HG03103 (cell line): ENCODE measurements around the gene PRKX.
"Not testable (repeated sequence)": the region's sequence is repeated elsewhere in the genome, so short reads cannot be mapped to it uniquely, and the experiment has no call there.

ENCODE experiments used
- ATAC-seq: cut with Tn5 transposase; IDR thresholded peaks from one replicate; pipeline ENCODE4 v1.9.1; 2021; ENCODE audit warnings: low read depth; ENCODE audit not compliant: unreplicated experiment

The PRKX gene

DNA sequence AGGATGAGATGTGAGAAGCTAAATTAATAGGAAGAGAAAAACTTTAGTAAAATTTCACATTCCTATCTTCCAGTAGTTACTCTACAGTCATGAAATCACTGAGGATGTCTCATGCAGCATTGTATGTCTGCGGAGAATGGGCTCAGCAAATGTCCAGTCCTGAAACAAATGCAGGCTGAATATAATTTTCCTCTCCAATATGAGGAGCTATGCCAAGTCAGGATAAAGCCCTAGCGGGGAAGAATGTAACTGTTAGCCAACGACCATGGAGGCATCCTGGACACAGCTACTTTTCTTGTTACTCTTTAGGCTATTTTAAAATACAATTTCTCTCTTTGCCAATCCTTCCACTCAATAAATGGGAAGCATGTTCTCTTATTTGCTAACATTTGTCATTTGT, 127.7 kb downstream of the PRKX start:
- ATAC-seq, result no peak

DNA sequence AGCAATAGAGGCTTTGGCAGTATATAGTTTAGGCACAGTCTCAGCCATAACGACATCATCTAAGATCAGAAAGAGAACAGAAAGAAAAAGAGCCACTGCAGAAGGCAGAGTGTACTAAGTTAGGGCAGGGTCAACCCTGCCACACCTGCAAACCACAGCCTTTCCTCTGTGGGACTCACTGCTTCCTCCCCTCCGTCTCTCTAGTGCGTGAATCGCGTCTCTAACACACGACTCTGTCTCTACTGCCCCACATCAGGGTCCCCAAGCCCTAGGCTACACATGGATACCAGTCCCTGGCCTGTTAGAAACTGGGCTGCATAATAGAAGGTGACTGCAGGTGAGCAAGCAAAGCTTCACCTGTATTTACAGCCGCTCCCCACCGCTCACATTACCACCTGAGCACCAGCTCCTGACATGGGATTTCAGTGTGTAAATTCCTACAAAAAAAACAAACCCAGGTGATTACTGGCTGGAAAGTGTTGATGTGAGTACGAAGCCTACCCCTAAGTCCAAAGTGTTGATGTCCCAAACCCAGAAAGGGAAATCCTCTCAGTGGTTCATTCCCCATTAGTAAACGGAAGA, 128.9 kb downstream of the PRKX start:
- no peak for ATAC-seq

DNA sequence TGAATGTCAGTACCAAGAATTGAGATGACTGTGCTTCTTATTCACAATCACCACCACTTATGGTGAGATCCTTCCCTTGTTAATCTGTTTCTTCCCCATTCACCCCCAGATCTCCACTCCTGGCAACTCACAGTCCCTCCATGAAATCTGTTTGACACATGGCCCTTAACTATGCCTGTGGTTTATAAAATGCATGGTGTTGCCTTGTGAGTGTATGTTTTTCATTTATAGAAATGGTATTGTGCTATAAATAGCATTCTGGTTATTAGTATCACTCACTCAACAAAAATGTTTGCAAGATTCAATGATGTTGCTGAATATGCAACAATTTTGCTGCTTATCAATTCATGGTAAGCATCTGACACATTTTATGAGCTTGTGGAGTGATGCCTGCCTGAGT, 131.0 kb downstream of the PRKX start:
- no peak for ATAC-seq

DNA sequence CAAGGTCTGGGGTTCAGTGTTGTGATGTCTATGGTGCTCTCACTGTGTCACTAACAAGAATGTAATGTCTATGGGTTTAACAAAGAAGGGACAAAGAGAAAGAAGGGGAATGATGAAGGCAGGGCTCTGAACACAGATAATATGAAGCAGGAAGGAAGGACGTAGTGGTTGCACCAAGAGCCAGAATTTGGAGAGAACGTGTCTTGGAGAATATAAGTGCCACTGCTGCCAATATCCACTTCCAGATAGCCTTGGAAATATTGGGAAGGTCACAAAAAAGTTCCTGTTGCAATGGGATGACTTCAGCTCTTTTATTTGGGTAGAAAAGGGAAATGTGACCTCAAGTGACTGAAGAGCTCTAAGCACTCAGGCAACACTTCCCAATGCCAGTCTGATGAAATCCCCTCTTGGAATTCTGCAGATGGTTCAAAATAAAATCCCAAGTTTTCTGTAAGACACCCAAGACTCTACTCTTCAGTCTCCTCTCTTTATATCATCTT, 131.8 kb downstream of the PRKX start:
- ATAC-seq, result no peak

DNA sequence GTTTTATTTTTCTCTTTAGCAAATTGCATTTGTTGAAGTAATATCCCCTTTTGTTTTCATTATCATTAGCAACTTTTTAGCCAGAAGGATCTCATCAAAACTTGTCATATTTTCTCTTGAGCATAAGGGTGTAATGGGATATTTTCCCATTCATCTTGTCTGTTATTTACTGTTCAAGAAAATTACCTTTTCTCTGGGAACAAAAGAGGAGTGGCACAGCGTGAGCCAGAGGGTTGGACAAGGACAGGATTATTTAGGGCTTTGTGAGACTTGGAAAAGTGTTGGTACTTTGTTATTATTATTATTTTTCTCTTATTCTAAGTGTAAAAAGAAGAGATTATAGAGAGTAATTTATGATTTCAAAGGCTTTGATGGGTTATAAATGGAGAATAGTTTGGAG, 135.9 kb downstream of the PRKX start:
- ATAC-seq, result no peak

DNA sequence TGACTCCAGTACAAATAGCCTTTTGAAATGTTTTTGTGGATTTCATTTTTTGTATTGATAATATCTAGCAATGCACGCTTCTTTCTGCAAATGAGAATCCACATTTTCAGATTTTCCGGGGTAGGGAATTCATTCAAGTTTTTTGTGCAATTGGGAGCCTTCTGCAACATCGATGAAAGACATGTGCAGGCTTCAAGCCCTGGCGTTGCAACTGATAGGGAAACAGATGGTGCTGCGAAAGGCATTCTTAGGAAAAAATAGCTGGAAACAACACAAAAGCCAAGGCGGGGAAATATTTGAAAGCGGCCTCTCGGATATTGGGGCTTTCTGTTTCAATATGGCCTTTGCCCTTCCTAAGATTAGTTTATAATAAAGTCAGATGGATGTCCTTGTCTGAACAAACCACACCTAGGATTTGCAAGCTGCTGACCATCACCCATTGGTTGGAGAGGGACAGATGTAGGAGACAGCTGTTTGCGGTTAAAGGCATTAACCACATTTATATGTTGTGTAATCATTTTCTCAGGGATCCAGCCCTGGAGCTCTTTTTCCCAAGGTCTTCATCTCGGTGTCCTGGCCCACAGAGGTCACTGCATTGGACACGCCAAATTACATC, 136.5 kb downstream of the PRKX start:
- no peak for ATAC-seq

DNA sequence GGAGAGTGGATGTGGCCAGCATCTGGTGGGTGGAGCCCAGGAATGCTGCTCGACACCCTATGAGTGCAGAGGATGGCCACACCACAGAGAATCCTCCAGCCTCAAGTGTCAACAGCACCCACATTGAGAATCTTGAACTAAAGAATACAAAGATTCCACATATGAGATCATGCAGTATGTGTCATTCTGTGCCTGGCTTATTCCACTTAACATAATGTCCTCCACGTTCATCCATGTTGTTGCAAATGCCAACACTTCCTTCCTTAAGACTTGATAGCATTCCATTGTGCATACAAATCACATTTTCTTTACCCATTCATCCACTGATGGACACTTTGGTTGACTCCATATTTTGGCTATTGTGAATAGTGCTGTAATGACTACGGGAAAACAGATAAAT, 145.8 kb downstream of the PRKX start:
- no peak for ATAC-seq

DNA sequence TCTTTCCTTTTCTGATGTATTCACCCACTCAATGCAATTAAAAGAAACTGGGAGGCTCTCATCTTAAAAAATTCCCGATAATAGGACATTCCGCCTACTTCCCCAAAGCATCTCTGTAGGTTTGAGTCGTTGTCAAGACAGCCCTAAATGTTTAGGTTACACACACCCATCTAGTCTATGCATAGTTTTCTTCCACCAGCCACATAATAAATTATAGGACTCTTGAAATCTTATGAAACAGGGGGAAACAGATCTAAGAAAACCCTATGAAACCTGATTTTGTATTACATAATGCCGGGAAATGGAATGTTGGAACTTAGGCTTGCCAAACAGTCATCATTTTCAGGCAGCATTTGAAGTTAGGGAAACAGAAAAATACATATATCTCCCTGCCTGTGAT, 150.0 kb downstream of the PRKX start:
- ATAC-seq, result no peak

DNA sequence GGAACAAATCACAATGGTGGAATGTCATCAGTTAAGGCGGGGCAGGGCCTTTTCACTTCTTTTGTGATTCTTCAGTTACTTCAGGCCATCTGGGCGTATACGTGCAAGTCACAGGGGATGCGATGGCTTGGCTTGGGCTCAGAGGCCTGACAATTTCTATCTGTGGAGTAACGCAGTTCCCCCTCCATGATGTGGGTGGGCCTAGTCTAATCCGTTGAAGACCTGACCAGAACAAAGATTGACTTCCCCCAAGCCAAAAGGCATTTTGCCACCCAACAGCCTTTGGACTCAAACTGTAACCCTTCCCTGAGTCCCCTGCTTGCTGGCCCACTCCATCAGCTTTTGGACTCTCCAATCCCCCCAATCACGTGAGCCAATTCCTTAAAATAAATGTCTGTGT, 153.4 kb downstream of the PRKX start:
- ATAC-seq, result not testable (repeated sequence)
